Stimulated activated CD4-positive, alpha-beta T cell treated with anti-CD3 and anti-CD28 coated beads, Interleukin-15, amount 100 ng/mL, for 1 hour (primary cell): ENCODE measurements around the gene LANCL2.
"Not testable (repeated sequence)": the region's sequence is repeated elsewhere in the genome, so short reads cannot be mapped to it uniquely, and the experiment has no call there.

ENCODE experiments used
- DNase-seq, 2 donors: peaks; one replicate each; pipeline ENCODE4 v3.0.0-alpha.2; 2020; ENCODE audit warnings: low read depth in 1 of 2, low spot score in 1 of 2

Gene LANCL2, protein sequence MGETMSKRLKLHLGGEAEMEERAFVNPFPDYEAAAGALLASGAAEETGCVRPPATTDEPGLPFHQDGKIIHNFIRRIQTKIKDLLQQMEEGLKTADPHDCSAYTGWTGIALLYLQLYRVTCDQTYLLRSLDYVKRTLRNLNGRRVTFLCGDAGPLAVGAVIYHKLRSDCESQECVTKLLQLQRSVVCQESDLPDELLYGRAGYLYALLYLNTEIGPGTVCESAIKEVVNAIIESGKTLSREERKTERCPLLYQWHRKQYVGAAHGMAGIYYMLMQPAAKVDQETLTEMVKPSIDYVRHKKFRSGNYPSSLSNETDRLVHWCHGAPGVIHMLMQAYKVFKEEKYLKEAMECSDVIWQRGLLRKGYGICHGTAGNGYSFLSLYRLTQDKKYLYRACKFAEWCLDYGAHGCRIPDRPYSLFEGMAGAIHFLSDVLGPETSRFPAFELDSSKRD

DNA sequence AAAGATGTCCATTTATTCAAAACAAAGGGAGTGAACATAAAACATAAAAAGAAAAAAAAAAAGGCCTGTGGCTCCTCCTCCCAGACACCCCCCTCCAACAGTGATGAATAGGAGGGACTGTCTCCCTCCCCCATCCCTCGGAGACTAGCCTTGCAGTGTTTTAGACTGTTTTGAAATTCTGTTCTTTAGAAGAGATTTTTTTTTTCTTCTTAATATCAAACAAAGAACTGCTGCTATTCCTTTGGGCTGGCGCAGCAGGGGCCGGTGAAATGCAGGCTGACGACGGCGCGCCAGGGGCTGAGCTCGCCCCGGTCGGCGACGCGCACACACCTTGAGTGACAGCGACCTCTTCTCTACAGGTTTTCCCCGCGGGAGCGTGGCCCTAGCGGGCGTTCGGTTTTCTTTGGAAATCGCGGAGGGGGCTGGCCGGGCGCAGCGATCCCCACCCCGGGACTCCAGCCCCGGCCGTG lies at the start of gene LANCL2:
TSS of gene LANCL2 (plus strand) at position 133 of the 470 bp plus-strand sequence. CDS start 689 bp downstream, outside the sequence.
- DNase-seq = no peak

DNA sequence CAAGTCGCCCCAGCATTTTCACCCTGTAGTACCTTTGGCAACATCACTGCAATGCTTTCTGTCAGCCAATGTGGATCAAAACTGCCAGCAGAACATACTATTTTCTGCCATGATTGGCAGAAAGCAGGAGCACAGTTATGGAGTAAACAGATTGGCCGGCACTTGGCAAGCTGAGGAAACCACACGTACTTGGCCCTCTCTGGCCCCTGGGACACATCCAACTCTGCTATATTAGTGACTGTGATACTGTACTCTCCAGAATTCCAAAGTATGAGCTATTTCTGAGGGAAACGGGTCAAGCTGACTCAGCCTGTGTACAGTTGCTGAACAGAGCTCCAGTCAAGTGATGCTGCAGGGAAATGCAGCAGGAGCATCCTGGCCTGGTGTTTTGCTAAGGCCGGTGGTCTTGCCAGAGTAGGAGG lies 39.8 kb upstream of the LANCL2 start:
- no peak for DNase-seq

DNA sequence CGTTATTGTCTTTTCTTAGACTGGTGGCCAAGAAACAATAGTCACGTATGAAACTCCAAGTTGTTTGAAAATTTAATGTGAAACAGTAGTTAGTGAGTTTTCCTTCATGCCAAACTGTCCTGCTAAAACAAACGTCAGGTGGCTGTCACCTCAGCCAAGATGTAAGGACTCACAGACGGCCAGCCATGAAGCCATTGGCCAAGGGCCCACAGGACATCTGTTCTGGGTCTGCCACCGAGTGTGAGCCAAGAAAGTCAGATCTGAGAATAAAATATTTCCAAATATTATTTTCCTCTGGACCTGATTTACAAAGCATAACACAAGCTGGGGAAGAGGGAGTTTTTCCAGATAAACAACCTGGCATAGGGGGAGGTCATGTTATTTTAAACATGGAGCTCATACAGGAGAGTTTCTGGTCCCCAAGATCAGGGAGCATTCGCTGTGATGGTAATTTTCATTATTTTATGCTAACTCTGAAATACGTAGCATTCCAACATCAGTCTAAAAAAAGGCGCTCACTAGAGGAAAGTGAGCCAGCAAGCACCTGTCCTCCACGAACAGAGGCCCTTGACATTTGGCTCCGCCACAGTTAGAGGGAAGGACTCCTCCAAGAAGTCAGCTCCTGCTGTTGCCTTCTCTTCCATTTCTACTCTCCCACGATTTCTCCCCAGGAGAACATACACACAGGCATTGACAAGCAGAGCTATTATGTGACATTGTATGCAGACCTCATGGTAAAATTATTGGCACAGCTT lies 38.9 kb upstream of the LANCL2 start:
- DNase-seq = no peak

DNA sequence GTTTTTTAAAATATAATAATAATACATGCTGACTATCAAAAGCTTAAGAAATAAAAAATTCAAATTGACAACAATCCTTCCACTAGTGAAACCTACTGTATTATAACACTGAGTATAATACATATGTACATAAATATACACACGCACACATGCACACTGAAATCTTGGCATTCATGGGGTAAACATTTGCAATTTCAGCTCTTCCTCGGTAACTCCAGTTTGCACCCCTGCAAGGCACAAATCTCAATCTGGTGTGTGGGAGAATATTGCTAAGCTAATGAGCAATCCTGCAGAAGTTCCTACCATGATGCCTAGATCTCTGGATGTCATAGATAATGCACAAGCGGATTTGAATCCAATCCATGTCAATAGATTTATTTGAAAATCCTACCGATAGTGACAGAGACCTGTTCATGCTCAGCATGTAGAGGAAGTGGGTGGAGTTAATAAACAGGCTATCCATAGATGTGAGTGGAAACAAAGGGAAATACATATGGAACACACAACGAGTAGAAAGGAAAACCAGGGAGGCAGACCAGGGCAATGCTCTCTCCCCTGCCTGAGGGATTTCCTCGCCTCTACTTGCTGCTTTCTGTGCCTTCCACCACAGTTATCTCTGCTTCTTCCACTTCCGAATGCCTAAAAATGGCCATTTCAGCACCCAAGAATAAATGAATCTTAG lies 38.1 kb upstream of the LANCL2 start:
- no peak for DNase-seq

DNA sequence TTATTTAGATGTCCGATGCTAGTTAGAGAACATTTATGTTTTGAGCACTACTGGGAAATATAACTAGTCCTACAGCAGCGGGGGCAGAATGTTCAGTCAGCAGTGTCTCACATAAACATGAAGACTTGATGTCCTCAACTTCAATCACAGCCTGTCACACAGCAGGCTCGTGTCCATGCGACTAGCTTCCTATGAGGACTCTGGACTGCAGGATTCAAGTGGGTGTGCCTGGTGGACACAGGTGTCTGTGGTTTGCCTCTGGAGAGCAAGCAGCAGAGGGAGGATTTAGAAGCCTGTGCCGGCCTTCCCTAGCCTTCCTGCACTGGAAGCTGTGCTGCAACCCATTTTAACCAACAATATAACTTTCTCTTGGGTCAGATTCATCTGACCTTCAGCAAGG lies 30.0 kb upstream of the LANCL2 start:
- DNase-seq = no peak

DNA sequence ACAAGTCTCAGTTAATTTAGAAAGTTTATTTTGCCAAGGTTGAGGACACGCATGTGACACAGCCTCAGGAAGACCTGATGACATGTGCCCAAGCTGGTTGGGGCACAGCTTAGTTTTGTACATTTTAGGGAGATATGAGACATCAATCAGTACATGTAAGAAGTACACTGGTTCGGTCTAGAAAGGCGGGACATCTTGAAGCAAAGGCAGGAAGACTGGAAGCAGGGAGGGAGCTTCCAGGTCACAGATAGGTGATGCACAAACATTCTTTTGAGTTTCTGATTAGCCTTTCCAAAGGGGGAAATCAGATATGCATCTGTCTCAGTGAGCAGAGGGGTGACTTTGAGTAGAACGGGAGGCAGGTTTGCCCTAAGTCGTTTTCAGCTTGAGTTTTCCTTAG lies 29.4 kb upstream of the LANCL2 start:
- DNase-seq = no peak

DNA sequence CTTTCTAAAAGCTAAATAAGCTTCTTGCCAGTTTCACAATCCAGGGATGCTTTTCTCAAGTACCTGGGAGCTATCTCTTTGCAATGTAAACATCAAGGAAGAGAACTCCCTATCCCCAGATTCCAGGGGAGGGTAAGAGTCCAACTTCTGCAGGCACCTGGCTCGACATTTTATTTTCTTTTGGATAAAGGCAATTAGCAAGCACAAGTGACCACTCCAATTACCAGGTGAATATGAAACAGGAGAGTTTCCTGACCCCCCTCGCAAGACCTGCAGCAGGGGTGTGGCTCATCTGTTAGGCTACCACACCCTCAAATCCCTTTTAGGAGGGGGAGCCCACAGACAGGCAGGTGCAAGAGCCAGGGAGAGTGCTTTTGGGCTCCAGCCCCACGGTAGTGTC lies 28.6 kb upstream of the LANCL2 start:
- DNase-seq = no peak

DNA sequence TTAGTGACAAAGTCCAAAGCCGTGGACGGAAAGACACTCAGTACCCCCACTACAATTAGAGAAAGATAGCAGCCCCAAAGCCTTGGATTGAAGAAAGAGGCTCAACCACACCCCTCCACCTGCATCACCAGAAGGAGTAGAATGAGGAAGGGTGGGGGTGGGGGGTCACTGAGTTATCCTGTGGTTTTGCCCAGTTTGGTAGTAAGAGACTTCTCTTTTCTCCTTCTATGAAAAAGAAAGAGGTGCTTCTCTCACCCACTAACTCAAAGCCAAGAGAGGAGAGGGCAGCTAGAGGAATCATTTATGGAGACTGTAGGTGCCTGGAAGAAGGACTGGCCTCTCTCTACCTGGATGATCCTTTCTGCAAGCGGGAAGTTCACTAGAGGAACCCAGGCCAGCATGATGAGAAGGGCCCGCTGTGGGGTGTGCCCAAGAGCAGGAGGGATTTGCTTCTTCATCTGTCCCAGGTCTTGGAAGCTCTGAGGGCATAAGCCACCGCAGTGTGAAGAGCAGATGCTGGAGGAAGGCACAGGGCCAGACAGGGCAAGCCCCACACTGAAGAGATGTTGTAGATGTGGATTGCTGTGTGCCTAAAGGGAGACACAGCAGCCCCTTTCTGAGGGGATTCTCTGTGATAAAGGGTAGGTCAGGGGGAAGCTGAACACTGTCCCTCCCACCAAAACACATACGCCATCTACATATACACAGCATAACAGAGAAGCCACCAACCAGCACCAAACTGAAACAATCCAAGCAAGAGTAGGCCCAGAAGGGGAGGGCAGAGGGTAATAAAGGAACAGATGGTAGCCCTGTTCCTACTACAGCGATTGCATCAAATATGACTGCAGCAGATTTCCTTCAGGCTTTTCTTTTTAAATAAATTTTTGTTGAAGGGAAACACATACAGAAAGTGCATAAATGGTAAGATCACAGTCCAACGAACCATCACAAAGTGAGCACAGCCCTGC lies 25.8 kb upstream of the LANCL2 start:
- no peak for DNase-seq

DNA sequence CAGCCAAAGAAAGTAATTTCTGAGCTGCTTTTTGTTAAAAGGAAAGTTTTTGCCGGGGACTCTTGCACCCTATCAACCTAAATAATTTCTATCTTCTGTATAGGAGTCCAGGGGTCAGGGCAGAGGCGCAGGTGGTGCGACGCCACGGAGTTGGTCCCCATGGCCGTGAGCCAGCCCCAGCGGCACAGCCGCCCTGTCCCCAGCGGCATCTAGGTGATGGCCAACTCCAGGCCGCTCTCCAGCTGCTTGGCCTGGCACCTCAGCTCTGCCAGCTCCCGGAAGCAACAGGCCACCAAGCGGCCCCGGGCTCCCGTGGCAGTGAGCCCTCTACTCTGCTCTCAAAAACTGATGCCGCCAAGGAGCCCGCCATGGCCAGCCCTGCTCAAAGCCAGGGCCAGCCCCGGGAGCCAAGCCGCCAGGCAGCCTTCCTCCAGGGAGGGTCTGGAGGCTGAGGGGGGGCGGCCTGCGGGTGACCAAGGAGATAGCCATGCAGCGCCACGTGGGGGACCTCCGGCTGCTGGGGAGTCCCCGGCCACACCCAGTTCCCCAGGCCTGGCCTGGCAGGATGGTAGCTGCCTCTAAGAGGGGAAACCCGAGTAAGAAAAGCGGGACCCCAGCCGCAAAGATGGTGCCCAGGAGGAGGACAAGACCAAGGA lies 22.8 kb upstream of the LANCL2 start:
- no peak for DNase-seq

DNA sequence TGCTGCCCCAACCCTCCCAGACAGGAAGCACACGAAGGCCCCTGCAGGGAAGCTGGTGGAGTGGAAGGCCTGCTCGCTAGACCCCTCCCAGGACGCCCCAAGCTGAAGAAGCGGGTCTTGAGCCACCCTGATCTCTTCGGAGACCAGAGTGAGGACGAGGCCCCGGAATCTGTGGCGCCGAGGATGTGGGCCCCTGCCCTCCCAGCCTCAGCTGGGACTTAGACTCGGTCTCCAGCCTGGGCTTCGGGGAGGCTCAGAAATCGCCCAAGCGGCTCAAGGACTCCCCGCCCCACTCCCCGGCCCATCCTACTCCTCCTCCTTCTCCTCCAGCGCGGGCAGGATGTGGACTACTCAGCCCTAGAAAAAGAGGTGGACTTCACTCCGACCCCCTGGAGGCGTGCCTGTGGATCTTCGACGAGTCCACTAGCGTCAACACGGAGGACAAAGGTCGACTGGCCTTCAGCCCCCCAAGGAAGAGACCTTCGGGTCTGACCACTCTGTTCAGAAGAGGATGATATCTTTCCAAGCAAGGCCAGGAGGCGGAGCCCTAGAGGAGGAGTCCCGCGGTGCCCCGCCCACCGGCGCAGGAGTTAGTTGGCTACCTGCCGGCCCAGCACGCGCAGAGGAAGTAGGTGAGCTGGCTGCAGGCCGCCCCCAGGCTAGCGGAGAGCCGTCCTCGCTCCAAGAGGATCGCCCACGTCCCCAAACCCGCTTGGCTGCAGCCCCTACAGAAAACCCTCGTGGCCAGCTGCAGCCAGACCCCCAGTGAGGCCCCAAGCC lies 21.9 kb upstream of the LANCL2 start:
- DNase-seq = no peak

DNA sequence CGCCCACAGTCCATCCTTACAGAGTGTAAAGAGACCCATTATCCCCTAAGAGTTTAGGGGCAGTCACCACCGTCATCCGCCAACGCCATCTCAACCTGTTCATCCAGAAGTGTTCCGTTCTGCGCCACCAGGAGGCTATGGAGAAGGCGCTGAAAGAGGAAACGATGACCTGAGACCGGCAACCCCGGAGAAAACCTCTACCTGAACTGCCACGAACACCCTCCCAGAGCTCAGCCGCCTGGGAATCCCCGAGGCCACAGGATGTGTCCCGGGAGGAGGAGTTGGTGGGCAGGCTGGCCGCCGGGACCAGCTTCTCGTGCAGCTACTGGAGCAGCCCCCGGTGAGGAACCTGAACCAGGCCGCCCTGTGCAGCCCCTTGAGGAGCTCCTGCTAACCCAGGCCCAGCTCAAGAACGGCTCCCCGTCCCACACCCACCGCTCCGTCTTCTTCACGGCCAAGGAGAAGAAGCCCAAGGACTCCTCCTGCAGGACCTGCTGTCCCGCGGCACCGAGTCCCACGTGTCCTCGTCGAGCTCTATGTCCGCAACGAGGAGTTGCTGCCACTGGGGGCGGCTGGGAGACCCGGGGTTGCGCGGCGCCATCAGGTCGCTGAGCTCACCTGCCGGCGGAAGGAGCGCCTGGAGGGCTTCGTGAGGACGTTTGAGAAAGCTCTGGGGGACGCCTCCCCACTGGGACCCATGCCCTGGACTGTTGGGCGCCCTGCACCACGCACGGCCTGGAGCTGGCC lies 21.1 kb upstream of the LANCL2 start:
- DNase-seq = no peak

DNA sequence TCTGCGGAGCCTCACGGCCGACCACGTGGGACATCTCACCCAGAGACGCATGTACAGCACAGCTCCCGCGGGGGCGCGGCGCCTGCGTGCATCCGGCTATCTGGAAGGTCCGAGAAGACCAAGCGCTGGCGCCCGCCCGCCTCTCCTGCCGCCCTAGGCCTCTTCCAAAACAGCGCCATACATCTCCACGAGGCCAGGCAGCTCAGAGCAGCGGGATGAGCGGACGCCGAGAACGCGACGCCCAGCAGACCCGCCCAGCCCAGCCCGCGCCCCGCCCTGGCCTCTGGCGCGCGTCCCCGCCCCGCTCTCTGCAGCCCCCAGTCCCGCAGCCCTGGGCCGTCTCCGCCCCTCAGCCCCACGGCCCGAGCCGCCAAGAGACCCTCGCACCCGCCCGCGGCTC lies 20.3 kb upstream of the LANCL2 start:
- no peak for DNase-seq

DNA sequence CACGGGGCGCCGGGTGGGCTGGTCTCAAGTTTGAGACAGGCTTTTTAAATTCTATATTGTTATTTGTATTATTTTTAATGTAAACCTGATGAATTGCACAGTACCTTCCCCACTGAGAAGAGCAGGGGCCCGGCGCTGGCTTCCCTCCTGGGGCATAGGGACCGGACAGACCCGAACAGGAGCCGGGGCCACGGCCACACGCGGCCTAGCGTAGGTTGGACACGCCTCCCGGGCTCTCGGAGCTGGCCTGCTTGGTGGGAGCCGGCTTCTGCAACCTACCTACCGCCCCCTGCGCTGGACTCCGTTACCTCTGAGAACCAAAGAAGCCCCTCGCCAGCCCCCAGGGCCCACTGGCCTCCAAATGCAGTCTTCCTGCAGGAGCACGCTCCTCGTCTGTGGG lies 19.8 kb upstream of the LANCL2 start:
- DNase-seq = no peak

DNA sequence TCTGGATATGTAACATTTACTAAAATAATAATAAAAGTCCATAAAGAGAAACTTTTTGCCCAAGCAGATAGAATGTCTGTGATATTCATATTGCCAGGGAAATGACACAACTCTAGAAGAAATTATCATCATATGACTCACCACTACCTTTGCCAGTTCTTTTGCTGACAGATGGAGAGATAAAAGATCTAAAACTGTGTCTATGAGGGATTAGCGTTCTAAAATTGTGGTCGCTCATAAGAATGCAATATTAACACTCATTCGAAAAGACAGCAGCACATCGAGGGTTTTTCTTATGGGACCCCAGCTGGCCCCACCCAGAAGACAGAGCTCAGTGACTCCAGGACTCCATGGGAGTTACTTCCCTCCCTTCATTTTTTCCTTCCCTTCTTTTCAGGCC lies 16.6 kb upstream of the LANCL2 start:
- DNase-seq = no peak

DNA sequence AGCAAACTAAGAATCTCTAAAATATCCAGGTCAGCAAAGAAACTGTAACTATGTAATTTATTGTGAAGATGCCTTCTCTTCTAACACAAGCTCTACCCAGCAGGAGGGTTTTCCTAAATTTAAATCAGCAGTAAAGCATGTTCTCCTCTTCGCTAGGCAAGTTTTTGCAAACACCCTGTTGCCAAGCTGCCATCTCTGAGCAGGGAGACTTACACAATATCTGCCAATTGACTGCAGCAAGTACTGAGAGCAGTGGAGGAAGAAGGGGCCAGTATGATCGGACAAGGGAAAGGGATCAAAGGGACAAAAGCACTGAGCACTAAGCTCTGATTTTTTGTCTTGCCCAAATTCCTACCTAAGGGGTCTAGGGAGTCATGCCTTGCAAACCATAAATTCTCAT lies 16.0 kb upstream of the LANCL2 start:
- no peak for DNase-seq

DNA sequence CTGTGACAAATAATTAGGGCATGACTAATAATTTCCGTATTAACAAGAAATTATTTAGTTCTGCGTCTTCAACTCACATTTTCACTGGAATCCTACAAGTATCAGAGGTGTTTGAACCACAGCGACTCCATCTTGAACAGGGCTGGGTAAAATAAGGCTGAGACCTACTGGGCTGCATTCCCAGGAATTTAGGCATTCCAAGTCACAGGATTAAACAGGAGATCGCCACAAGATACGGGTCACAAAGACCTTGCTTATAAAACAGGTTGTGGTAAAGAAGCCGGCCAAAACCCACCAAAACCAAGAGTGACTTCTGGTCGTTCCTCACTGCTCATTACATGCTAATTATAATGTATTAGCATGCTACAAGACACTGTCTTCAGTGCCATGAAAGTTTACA lies 14.9 kb upstream of the LANCL2 start:
- DNase-seq = no peak

DNA sequence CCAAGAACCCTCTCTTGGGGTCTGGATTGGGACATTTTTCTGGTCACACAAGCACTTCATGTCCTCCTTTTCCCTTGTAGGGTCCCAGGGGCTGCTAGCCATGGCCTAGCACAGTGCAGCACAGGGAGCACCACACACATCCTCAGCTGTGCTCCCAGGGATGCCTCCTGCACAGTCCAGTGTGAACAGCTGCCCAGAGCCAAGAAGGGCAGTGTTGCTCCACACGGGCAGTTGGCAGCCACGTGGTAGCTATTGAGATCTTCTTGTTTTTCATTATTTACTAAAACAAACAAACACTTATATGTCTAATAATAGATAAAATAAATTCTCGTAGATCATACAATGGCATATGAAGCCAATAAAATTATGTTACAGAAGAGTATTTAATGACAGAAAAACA lies 13.9 kb upstream of the LANCL2 start:
- DNase-seq = no peak

DNA sequence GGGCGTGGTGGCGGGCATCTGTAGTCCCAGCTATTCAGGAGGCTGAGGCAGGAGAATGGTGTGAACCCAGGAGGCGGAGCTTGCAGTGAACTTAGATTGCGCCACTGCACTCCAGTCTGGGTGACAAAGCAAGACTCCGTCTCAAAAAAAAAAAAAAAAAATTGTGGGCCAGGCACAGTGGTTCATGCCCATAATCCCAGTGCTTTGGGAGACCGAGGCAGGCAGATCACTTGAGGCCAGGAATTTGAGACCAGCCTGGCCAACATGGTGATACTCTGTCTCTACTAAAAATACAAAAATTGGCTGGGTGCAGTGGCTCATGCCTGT lies 12.2 kb upstream of the LANCL2 start:
- not testable (repeated sequence) for DNase-seq

DNA sequence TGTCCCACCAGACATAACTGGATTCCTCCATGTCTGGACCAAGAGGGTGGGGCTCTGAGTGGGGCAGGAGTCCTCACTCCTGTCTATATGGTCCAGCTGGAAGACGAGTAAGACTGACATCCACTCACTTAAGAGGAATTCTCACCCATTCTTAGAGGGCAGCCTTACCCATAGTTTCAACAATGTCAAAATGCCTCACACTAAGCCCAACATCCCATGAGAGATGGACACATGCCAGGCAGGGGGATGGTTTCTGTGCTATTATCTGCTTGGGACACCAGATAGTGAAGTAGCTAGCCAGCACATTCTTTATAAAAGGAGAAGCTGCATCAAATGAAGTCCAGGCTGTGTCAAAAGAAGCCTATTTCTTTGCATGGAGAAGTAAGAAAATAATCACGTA lies 4.7 kb upstream of the LANCL2 start:
- DNase-seq = no peak
